ENCODE measurements around the gene AGXT.
A peak's percentile ranks its signal among the peaks of the same experiment; 100 is the strongest.

AGXT gene

DNA sequence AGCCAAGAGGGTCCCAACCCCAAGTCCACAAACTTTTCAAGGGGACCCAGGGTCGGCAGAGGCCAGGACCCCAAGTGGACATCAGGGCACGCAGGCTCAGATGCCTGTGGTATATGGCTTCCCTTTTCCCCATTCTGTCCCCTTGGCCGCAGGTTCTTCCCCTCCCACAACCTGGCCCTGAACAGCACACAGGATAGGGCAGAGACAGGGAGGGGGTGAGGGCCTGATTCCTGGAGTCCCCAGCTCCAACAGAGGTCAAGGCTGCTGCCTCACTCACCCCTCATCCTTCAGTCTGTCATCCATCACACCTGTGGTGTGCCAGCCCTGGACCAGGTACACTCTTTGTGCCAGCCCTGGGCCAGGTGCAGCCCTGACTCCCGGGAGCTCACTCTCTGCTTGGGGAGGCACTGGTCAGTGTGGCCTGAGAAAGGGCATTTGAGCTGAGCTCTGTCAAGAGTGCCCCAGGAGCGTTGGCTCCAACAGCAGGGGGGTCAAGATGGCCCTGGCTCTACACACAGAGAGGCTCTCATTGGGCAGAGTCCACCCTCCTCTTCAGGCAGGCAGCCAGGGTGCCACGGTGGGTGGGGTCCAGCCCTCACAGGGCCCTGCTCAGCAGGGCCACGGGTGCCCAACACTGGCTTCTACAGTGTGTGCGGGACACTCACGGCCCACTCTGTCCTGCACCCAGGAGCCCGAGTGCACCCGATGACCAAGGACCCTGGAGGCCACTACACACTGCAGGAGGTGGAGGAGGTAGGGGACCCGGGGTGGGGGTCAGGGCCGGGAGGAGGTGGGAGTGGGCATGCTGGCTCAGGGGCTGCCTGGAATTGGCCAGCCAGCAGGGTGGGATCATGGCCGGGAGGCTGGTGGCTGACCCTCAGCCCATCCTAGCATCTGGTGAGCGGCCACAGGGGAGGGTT is 1.6 kb downstream of the AGXT start:
- DNase-seq = no peak

DNA sequence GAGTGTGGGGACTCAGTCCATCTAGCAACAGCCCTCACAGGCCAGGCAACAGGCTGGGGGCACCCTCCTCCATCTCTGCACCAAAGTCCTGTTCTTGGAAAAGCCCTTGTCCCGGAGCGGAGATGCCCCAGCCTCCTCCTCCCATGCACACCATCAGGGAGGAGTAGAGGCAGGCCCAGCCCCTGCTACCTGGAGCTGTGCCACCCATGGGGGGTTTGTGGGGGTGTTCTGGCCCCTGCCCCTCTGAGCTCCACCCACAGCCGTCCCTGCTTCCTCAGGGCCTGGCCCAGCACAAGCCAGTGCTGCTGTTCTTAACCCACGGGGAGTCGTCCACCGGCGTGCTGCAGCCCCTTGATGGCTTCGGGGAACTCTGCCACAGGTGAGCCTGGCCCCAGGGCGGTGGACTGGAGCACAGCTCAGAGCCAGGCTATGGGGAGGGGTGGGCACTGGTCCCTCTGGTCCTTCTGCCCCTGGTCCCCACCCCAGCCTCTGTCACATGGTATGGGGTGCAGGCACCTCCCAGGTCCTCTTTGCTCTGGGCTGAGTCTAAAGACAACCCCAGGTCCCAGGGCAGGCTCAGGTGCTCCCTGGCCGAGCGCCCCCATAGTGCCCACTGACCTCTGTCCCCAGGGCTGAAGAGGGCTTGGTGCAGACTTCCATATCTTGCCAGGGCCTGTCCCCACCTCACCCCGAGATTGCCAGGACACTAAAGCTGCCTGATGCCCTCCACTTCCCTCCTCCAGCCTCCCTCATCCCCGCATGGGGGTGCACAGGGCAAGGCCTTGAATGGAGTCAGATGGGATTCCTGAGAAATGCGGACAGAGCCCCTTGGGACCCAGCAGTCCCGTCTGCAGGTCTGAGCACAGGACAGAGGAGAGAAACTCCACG is 2.7 kb downstream of the AGXT start:
- no peak for DNase-seq

DNA sequence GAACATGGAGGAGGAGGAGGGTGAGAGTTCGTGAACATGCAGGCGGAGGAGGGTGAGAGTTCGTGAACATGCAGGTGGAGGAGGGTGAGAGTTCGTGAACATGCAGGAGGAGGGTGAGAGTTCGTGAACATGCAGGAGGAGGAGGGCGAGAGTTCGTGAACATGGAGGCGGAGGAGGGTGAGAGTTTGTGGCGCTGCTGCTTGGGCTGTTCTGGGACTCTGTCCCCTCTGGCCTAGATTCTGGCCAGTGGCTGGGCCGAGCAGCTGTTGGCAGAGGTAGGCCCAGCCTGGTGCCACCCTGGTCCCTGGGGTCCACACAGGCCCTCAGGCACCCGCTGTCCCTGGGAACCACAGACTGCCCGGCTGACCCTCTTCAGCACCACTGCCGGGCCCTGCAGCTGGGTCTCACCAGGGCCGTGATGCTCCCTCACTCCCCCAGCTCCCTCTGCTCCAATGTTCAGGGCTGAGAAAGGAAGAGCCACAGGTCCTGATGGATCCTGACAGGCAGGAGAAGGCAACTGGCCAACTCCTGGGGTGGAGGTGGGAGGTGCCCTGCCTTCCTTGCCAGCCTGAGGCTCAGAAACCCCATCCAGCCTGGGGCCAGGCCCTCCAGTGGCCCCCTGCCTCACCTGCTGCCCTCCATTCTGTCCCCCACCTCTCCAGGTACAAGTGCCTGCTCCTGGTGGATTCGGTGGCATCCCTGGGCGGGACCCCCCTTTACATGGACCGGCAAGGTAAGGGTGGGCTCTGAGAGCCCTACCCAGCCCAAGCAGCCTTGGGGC is 3.9 kb downstream of the AGXT start:
- no peak for DNase-seq

DNA sequence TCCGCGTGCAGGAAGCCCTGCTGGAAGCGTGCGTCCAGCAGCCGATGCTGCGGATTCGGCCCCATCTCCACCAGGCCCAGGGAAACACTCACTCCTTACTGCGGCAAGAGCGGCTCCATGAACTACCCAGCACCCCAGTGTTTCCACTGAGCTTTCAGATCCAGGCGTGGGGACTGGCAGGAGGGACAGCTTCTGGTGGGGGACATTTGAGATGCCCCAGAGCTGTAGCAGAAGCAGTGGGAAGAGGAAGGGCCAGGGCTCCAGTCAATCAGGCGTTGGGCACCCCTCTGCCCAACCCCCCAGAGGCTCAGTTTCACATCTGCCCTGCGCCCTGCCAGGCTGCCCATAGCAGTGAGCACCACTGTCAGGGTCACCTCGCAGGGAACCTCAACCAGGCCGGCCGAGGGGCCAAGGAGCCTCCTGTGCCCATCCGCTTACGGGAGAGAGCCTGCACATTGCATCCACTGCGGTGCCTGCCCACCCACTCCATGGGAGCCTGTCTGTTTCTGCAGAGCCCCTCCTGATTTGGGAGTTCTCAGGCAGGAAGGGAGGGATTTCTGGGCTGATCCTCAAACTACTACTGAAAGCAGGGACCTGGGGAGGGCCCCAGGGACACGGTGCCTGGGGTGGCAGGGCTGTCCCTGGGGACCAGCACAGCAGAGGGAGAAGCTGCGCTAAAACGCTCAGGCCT is 4.6 kb downstream of the AGXT start:
- no peak for DNase-seq

DNA sequence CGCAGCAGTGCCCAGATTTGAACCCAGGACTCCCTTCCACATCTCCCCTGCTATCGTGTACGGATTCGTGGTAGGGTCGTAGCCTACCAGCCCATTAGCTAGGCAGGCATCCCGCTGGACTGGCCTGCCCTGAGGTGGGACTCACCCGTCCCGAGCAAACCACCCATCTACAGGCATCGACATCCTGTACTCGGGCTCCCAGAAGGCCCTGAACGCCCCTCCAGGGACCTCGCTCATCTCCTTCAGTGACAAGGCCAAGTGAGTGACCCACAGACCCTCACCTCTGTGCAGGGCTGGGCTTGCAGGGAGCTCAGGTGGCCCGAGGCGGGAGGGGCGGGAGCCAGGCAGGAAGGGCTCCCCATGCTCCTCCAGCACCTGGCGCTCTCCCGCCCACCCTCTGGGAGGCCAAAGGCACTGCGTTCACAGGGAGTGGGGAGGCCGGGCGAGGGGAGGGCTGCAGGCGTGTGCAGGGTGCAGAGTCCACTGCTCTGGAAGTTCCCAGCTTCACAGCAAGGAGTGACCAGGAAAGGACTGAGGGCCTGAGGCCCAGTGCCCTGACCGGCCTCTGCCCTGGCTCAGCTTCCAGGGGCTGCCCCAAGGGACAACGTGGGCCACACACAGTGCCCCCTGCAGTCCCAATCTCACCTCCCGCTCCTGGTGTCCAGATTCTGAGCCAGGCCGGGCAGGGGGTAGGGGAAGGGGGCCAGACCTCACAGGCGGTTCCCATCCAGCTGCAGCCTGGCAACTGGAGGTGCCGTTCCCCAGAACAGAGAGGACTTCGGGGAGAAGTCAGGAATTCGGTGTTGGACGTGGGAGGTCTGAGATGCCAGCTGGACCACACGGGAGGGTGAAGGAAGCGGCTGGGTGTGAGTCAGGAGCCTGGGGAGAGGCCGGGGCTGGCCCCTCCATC is 5.4 kb downstream of the AGXT start:
- DNase-seq = peak; percentile 14

DNA sequence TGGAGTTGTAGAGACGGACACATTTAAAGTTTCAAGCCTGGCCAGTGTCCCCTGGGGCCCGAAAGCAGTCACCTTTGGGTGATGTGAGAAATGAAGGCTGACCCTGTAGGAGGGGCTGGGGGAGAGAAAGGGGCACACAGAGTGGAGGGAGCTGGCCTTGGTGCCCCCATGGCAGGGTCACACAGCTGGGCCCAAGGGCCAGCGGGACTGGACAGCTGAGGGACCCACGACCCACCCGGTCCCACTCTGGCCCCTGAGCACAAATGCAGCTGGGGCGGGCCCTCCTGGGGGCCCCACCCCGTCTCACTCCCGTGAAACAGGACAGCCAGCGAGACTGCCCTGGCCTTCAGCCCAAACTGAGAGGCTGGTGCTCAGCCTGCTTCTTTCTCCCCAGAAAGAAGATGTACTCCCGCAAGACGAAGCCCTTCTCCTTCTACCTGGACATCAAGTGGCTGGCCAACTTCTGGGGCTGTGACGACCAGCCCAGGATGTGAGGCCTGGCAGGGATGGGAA is 6.1 kb downstream of the AGXT start:
- DNase-seq = no peak

DNA sequence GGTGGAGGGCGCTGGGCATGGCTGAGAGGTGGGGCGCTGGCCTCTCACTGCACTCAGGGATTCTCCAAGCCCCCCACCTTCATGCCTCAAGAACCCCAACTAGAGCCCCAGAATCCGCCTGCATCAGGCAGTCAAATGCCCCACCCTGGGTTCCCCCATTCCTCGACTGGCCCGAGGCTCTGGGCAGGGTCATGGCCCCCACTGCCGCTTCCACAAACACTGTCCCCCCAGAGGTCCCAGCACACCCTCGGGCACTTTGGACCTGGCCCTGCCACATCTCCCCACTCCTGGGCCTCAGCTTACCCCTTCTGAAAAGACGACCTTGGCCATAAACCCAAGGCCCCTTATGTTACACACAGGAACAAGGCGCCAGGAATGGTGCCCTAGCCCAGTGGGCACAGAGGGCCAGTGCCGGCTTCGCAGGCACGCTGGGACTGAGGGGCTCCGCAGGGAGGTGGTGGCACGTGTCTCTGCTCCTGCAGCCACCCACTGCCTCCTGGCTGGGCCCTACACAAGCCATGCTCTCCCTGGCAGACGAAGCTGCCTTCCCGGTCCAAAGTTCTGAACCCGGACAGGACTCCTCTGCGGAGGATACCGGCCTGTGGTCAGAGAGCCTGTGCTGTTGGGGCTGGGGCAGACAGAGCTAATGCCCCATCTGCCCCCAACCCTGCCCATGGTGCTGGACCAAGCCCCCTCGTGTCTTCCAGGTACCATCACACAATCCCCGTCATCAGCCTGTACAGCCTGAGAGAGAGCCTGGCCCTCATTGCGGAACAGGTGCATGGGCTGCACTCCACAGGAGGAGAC is 6.8 kb downstream of the AGXT start:
- no peak for DNase-seq

DNA sequence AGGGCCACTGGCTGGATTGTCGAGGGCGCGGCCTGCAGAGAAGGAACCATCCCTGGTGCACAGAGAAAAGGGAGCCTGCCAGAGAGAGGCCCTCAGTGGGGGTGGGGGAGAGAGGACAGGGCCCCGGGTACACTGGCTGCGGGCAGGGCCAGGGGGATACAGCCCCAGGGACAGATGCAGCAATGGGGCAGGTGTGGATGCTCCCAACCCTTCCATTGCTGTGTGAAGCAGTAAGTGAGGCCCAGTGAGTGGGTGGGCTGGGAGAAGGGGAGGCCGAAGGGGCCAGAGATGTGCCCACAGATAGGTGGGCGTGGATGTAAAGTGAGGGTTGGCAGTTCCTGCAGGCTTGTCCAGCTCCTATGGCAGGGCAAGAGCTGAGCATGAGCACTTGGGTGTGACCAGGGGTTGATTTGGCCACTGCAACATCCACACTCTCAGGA is 7.4 kb downstream of the AGXT start:
- no peak for DNase-seq

DNA sequence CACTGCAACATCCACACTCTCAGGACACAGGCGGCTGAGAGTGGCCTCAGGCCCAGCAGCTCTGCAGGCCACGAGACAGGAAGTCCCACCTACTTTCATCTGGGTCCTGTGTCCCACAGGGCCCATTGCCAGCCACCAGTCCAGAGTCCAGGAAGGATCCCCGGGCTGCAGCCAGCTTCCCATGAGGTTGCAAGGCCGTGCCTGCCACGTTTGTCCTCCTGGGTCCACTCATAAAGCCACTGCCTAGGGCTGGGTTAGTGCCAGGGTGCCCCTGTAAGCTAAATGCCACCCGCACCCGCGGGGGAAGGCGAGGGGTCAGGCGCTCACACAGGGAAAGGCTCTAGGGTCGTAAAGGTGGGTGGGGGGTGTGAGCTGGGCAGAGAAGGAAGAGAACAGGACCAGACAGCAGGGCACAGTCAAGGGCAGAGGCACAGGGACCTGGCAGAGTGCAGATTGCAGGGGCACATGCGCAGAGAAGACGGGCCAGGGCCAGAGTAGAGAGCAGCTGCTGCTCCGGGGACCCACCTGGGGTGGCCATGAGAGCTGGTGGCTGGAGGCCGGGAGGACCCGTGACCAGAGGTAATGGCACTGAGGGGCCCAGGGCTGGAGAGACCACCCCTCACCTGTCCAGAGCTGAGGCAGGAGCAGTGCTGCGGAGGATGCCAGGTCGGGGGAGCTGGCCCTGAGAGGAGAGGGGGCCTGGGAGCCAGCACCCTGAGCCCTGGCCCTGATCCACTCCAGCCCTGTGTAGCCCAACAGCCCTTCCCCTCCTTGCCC is 8.0 kb downstream of the AGXT start:
- no peak for DNase-seq

DNA sequence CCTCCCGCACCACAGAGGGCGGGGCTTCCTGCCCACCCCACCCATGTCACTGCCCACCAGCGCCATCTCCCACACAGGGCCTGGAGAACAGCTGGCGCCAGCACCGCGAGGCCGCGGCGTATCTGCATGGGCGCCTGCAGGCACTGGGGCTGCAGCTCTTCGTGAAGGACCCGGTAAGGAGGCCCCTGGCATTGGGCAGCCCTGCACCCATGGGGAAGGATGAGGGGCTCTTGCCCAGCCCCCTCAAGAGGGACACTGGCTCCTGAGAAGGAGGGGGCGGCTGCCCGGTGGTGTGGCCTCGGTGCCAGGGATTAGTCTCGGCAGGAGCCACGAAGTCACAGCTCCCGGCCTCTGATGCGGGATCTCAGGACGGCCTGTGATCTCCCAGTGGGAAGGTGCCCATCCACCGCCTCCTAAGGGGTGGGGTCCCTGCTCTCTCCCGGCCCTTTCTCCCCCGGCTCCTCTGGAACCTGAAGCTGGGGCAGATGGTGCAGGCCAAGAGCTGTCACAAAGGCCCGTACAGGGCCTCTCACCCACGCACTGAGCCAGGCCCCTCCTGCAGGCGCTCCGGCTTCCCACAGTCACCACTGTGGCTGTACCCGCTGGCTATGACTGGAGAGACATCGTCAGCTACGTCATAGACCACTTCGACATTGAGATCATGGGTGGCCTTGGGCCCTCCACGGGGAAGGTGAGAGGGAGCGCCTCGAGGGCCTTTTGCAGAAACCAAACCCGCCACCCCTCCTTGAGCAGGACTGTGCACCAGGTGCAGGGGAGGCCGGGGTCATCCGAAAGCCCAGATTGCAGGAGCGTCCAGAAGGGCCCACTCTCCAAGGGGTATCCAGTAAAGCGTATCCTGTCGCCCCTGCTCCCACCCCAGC is 9.1 kb downstream of the AGXT start:
- DNase-seq = no peak

DNA sequence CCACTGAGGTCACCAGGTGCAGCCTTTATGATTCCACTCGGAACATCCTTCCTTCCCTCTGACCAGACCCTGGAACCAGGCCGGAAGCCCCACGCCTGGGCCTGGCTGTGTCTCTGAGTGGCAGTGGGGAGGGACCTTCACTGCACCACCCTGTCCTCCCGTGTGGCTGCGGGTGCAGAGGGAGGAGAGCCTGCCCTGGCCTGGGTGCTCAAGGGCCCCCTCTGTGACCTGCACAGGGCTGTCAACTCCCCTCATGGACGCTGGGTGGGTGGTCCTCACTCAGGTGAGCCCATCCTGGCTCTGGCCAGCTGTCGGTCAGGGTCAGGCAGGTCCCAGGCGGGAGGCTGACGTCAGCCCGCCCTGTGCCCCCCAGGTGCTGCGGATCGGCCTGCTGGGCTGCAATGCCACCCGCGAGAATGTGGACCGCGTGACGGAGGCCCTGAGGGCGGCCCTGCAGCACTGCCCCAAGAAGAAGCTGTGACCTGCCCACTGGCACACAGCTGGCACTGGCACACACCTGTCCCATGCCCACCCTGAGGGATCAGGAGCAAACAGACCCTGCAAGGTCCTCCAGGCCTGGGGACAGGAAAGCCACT is 9.8 kb downstream of the AGXT start:
- no peak for DNase-seq

DNA sequence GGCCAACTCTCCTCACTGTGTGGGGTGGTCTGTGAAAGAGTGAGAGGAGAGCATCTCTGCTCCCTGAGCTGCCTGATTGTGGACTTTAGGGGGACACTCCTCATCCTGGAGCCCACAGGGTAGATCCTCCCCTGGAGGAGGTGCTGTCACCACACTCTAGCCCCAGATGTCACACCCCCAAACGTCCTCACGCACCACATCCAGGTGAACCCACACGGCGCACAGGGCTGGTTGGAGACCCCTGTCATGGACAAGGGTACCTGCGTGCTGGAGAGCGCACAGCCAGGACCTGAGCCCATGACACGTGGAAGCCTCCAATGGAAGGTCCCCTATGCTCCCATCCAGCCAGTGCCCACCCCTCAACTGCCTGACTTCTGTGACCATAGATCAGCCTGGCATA is 10.5 kb downstream of the AGXT start:
- DNase-seq = no peak

DNA sequence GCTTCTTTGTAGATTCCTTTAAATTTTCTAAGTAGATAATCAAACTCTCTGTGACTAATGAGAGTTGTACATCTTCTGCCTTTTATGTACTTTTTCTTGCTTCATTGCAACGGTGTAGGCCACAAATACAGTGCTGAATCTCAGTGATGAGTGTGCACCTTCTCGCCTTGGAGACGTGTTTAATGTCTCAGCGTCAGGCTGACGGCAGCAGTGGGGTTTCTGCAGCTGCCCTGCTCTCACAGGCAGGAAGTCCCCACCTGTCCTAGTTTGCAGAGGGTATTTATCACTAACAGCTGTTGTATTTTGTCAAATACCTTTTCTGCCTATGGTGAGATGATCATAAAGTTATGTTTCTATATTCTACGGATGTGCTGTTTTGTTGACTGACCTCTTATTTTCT is 13.3 kb downstream of the AGXT start:
- DNase-seq = no peak

DNA sequence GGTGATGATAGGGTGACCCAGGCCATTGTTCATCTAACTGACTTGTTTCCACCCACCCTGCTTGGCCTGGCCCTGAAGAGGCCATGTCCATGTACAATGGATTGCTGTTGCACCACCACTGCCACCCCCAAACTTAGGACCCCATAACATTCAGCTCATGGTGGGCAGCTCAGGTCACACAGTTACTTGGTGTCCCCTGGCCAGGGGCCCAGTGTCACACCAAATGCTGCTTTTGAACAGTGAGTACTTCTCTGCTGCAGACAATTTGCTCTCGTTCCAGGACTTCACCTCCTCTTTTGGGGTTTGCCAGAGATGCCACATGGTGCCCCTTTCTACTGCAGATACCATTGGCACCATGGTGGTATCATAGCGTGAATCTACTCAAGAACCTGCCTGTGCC is 15.6 kb downstream of the AGXT start:
- no peak for DNase-seq

DNA sequence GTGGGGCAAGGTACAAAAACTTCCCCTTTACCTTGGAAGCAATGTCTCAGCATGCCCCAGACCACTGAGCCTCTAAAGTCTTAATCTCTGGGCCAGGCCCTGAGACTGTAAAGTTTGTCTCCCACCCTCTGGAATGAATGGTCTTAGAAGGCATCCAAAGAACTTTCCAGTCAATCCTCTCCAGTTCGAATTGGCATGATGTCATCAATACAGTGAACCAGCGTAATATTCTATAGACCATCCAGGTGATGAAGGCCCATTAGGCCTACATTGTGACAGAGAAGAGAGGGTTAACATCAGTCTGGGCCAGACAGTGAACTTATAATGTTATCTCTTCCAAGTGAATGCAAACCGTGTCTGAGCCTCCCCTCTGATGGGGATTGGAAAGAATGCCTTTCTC is 16.1 kb downstream of the AGXT start:
- no peak for DNase-seq

DNA sequence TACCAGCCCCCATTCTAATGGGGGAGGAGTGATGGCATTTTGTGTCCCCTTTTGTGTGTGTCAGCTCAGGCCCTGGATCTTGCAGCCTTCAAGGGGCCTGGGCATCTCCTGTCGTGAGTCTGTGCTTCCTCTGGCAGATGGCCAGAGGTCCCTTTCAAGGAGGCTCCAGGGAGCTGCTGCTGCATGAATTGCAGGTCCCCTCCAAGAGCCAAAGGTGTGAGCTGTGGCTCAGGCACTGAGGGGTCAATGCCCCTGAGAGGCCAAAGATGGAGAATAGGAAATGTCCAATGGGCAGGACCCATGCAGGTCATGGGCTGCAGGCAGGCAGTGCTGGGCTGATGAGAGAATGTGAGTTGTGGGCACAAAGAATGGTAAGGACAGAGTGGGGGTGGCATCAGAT is 16.9 kb downstream of the AGXT start:
- no peak for DNase-seq

DNA sequence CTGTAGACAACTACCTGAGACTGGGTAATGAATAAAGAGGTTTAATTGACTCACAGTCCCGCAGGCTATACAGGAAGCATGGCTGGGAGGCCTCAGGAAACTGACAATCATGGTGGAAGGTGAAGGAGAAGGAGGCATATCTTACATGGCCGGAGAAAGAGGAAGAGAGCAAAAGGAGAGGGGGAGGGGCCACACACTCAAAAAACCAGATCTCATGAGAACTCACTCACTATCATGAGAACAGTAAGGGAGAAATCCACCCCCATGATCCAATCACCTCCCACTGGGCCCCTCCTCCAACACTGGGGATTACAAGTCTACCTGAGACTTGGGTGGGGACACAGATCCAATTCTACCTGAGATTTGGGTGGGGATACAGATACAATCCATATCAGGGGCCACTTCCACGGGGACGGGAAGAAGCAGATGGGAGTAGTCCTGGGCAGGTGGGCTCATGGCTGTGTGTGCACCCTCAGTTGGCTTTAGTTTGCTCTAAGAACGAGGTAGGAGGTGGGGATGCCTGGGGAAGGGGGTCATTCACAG is 17.5 kb downstream of the AGXT start:
- DNase-seq = no peak
